ENCODE results near the gene PRPF39. TPM values are rescaled to one million over a fixed set of nuclear protein-coding genes. Genes with fewer than 3 reads are reported as not detected.

PRPF39 gene, protein sequence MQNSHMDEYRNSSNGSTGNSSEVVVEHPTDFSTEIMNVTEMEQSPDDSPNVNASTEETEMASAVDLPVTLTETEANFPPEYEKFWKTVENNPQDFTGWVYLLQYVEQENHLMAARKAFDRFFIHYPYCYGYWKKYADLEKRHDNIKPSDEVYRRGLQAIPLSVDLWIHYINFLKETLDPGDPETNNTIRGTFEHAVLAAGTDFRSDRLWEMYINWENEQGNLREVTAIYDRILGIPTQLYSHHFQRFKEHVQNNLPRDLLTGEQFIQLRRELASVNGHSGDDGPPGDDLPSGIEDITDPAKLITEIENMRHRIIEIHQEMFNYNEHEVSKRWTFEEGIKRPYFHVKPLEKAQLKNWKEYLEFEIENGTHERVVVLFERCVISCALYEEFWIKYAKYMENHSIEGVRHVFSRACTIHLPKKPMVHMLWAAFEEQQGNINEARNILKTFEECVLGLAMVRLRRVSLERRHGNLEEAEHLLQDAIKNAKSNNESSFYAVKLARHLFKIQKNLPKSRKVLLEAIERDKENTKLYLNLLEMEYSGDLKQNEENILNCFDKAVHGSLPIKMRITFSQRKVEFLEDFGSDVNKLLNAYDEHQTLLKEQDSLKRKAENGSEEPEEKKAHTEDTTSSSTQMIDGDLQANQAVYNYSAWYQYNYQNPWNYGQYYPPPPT
- 29.2 TPM for polyA plus RNA-seq (2012; ENCODE audit: insufficient read depth, insufficient read length)

DNA sequence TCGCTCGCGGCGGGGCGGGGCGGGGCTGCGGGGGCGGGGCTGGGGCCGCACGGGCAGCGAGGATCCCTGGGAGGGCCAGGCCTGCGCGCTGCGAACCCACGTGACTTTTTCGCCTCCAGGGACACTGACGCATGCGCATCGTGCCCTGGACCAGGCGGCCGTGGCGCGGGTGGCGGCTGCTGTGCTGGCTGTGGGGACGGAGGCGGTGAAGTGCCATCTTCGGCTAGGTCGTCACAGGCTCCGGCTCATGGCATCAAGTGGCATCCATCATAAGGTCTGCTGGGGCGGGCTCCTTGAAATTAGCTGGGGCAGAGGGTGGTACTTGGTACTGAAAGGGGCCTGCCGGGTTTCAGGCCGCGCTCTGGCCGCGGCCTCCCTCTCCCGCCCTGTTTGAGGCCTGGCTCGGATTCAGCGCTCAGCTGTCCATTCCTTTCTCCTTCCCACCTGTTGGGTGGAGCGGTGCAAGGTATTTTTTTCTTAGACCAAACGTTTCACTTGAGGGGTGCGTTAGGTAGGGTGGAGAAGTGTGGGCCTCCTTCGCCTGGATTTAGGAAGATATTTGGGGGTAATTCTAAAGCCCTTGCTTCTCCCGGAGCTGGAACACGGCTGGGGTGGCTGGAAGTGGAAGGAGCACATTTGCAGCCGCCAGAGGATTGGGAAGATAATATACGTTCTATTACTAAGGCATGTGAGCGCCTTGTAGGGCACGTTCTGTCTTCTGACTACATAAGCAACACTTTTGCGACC lies at the start of gene PRPF39:
PRPF39 (plus strand) TSS at position 141 of the 747 bp plus-strand sequence. CDS start 11,124 bp downstream, outside the sequence.
- DNase-seq (ENCODE audit: low read depth, low spot score), result peak; percentile 85
- peak within 1 kb of the TSS; percentile 95 for H3K4me3 ChIP-seq (ENCODE audit: low read length)

DNA sequence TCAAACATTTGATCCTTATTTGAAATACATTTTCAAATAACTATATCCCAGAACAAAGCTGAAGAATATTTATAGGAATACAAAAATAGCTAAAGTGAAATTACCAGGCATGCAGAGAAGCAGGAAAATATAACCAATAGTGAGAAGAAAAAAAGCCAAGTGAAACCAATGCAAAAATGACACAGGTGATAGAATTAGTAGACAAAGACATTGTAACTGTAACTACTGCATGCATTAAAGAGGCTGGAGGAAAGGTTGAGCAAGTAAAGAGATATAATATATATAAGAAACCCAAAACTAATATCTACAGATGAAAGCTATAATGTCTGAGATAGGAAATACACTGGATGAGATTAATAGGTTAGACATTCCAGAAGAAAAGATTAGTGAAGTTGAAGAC lies 49.2 kb upstream of the PRPF39 start:
- H3K4me3 ChIP-seq (ENCODE audit: low read length), result no peak overlapping the region
- no peak for DNase-seq (ENCODE audit: low read depth, low spot score)

DNA sequence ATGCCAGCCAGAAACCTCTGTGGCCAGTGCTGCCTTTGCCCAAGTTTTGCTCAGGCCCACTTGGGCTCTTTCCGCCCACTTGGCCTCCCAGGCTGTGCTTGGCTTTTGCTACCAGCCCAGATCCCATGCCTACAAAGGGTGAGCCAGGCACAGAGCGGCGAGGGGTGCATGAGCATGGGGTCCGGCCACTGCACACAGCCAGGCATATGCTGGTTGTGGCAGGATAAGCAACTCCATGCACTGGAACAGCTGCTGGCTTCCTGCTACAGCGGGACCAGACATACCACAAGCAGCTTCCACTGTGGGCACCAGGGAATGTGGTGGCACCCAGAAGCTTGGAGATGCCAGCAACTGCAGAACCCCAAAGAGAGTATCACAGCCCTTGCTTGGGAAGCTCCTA lies 45.7 kb upstream of the PRPF39 start:
- H3K4me3 ChIP-seq (ENCODE audit: low read length), result no peak overlapping the region
- no peak for DNase-seq (ENCODE audit: low read depth, low spot score)

DNA sequence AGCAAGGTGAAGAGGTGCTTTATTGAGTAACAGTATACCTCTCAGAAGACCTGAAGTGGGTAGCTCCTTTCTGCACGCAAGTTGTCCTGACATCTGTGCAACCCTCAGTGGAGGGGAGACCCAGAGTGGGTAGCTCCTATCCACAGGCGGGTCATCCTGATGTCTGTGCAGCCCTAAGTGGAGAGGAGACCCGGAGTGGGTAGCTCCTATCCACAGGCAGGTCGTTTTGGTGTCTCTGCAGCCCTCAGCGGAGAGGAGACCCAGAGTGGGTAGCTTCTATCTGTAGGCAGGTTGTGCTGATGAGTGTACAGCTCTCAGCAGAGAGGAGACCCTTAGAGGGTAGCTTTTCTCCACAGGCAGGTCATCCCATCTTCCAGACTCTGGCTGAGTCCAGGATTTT lies 45.1 kb upstream of the PRPF39 start:
- no peak overlapping the region for H3K4me3 ChIP-seq (ENCODE audit: low read length)
- no peak for DNase-seq (ENCODE audit: low read depth, low spot score)

DNA sequence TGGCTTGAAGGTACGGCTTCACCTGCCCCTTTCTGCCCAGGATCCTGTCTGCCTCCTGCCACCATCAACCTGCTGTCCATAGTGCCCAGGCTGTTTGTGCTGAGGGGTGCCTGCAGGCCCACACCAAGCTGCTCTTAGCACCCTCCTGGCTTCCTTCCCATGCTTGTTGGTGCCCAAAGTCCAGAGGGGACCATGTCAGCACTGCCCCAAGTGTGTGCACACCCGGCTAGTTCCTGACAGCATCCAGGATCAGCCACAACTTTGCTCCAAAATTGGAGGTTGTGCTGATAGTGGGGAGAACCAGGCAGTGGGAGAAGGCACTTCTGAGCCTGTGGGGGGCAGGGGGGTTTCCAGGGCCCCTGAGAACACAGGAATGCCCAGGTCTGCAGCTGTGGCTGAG lies 44.5 kb upstream of the PRPF39 start:
- no peak for DNase-seq (ENCODE audit: low read depth, low spot score)
- no peak overlapping the region for H3K4me3 ChIP-seq (ENCODE audit: low read length)

DNA sequence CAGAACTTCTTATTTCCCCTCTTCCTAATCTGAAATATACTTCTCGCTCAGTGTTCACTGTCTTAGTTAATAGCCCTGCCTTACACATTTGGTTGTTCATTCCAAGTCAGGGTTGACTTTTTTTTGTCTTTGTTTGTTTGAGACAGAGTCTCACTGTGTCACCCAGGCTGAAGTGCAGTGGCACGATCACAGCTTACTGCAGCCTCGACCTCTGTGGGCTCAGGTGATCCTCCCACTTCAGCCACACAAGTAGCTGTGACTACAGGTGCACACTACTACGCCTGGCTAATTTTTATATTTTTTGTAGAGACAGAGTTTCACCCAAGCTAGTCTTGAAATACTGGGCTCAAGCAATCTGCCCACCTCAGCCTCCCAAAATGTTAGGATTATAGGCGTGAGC lies 42.3 kb upstream of the PRPF39 start:
- H3K4me3 ChIP-seq (ENCODE audit: low read length), result no peak overlapping the region
- DNase-seq (ENCODE audit: low read depth, low spot score), result no peak

DNA sequence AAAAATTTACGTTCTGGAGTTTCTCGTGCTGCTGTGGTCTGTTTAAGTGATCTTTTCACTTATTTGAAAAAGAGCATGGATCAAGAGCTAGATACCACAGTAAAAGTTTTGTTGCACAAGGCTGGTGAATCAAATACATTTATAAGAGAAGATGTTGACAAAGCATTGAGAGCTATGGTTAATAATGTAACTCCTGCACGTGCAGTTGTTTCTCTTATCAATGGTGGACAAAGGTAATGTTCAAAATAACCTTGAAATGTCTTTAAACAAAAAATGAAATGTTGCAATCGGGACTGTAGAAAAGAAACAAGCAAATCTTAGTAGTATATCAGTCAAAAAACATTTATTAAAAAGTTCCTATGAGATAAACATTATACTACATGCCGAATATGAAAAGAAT lies 39.3 kb upstream of the PRPF39 start:
- no peak for DNase-seq (ENCODE audit: low read depth, low spot score)
- no peak overlapping the region for H3K4me3 ChIP-seq (ENCODE audit: low read length)

DNA sequence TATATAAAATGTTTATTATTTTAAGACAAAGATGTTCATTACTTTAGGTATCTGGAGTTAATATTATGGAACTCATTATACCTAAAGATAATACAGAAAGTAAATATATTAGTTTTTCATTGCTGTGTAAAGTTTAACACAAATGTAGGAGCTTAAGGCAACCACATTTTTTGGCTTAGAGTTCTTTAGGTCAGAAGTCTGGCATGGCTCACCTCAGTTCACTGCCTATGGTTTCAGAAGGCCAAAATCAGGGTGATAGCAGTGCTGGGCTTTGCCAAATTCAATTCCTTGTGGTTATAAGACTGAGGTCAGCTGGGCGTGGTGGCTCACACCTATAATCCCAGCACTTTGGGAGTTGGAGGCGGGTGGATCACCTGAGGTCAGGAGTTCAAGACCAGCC lies 35.5 kb upstream of the PRPF39 start:
- no peak for DNase-seq (ENCODE audit: low read depth, low spot score)
- no peak overlapping the region for H3K4me3 ChIP-seq (ENCODE audit: low read length)

DNA sequence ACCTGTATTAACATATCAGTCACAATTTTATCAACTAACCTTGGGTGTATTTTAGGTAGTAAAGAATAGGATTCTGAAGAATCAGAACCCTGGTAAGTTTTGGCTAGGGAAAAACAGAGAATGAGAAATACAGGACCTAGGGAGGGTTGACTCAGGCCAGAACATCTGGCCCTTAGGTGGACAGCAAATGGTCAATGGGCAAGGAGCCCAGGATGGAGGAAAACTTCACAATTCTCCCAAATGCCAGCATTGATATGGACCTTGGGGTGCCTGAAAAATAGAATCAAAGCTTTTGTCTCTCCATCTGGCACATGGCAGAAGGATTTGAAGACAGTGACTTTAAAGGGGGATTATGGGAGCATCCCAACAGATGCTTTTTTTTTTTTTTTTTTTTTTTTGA lies 32.7 kb upstream of the PRPF39 start:
- DNase-seq (ENCODE audit: low read depth, low spot score), result no peak
- no peak overlapping the region for H3K4me3 ChIP-seq (ENCODE audit: low read length)

DNA sequence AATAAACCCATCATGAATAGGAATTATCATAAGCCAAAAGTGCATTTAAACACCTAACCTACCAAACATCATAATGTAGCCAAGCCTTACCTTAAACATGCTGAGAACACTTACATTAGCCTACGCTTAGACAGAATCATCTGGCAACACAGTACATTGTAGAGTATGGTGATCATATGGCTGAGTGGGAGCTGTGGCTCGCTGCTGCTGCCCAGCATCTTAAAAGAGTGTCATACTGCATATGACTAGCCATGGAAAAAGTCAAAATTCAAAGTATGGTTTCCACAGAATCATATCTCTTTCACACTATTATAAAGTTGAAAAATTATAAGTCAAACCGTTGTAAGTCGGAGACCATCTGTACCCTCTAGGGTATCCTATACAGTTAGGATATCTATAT lies 32.0 kb upstream of the PRPF39 start:
- no peak for DNase-seq (ENCODE audit: low read depth, low spot score)

DNA sequence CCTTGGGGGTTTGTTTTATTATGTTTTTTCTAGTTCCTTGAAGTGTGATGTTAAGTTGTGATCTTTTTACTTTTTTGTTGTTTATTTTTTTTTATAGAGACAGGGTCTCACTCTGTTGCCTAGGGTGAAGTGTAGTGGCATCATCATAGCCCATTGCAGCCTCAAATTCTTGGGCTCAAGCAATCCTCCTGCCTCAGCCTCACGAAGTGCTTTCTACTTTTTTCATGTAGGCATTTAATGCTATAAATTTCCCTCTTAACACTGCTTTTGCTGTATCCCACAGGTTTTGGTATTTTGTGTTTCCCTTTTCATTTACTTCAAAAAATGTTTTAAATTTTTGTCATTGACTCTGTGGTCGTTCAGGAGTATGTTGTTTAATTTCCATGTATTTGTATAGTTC lies 26.6 kb upstream of the PRPF39 start:
- no peak overlapping the region for H3K4me3 ChIP-seq (ENCODE audit: low read length)
- DNase-seq (ENCODE audit: low read depth, low spot score), result no peak

More for the DNA sequence above, 32.0 kb upstream of the PRPF39 start:
- H3K4me3 ChIP-seq (ENCODE audit: low read length), result no peak overlapping the region

DNA sequence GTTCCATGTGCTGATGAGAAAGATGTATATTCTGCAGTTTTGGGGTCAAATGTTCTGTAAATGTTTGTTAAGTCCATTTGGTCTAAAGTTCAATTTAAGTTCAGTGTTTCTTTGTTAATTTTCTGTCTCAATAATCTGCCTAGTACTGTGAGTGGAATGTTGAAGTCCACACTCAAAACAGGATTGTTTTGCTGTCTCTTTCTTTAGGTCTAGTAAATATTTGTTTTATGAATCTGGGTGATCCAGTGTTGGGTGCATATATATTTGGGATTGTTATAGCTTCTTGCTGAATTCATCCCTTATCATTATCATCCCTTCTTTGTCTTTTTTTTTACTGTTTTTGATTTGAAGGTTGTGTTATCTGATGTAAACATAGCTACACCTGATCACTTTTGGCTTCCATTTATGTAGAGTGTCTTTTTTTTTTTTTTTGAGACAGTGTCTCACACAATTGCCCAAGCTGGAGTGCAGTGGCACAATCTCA lies 26.0 kb upstream of the PRPF39 start:
- H3K4me3 ChIP-seq (ENCODE audit: low read length), result no peak overlapping the region

DNA sequence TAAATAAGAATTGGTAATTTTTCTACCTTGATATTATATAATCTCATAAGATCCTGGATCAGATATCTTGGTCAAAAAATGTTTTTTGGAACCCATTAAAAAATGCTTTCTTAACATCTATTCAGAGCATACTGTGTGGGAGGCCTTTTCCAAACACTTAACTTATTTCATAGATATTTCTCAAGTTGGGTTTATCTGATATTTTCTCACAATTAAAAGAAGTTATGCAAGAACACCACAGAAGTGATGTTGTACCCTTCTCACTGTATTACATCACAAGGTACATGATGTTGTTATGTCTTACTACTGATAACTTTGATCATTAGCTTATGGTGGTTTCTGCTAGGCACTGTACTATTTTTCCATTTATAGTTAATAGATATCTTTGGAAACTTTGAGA lies 23.4 kb upstream of the PRPF39 start:
- DNase-seq (ENCODE audit: low read depth, low spot score), result no peak
- H3K4me3 ChIP-seq (ENCODE audit: low read length), result no peak overlapping the region

More for the DNA sequence above, 26.0 kb upstream of the PRPF39 start:
- no peak for DNase-seq (ENCODE audit: low read depth, low spot score)

DNA sequence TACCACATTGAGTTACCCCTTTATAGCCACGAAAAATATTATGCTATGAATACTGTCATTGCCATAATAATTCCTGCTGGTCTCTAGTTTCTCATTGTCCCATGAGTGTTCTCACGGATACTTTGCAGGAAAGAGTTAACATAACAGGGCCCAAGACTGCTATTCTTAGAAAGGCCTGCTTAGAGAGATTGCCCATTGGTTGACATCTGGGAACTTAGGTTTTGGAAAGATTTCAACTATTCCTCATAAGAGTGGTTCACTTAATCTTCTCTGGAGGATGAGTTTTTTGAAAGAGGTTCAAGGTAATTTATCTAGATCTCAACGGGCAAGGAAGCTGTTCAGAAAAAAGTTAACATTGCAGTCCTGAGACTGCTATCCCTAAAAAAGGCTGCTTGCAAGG lies 18.4 kb upstream of the PRPF39 start:
- H3K4me3 ChIP-seq (ENCODE audit: low read length), result no peak overlapping the region
- DNase-seq (ENCODE audit: low read depth, low spot score), result no peak

DNA sequence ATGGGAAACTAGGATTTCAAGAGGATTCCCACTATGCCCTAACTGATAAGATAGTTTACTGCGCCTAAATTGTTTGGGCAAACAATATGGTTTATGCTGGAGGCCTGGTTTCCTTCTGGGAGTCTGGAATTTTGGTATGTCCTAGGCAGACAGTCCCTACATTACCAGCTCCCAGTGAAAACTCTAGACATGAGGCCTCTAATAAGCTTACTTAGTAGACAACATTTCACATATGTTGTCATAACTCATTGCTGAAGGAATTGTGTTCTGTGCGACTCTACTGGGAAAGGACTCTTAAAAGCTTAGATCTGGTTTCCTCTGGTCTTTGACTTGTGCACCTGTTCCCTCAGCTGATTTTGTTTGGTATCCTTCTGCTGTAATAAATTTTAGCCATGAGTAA lies 18.0 kb upstream of the PRPF39 start:
- DNase-seq (ENCODE audit: low read depth, low spot score), result no peak
- no peak overlapping the region for H3K4me3 ChIP-seq (ENCODE audit: low read length)

DNA sequence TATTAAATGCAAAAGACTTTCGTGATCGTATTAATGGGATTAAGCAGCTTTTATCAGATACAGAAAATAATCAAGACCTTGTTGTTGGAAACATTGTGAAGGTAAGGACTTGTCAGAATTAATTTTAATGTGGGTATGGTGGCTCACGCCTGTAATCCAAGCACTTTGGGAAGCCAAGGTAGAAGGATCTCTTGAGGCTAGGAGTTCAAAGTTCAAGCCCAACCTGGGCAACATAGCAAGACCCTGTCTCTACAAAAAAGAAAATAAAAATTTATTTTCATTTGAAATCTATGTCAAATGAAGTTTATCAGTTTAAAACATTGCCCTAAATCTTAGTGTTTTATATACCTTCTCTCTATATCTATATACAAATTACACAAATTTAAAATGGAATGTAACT lies 17.2 kb upstream of the PRPF39 start:
- no peak for DNase-seq (ENCODE audit: low read depth, low spot score)
- H3K4me3 ChIP-seq (ENCODE audit: low read length), result no peak overlapping the region

DNA sequence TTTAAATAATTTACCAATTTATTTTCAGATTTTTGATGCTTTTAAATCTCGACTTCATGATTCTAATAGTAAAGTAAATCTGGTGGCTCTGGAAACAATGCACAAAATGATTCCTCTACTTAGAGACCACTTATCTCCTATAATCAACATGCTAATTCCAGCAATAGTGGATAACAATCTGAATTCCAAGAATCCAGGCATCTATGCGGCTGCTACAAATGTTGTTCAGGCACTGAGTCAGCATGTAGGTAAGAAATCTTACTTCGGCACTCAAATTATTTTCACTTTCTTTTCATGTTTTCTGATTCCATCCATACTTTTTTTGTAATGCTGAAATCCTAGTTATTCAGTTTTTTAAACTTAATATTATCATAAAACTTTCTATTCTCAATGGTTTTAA lies 15.5 kb upstream of the PRPF39 start:
- H3K4me3 ChIP-seq (ENCODE audit: low read length), result no peak overlapping the region
- no peak for DNase-seq (ENCODE audit: low read depth, low spot score)

DNA sequence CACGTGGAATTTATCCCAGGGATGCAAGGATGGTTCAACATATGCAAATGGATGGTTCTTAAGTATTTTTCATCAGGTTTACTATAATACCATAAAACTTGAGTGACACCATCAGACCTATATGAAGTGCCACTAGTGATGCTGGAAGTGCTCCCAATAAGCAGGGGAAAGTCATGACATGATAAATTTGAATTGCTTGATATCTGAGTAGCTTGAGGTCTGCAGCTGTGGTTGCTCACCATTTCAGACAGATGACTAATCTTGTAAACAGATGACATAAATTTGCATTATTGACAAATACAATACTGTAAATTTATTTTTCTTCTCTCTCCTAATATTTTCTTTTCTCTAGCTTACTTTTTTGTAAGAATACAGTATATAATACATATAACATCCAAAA lies 13.7 kb upstream of the PRPF39 start:
- no peak for DNase-seq (ENCODE audit: low read depth, low spot score)

DNA sequence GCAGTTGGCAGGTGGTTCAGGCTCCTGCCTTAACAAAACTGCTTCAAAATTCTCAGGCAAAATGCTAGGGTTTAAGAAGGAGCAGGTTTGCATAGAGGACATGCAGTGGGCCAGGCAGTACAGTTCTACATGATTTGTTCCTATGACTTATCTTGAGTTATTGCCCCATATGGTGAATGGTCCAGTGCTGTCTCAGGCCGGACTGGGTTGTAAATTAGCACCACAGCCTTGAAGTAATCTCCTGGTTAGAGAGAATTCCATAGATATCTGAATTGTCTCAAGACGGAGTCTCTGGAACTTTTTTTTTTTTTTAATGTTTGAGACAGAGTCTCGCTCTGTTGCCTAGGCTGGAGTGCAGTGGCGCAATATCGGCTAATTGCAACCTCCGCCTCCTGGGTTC lies 11.8 kb upstream of the PRPF39 start:
- no peak for DNase-seq (ENCODE audit: low read depth, low spot score)

More for the DNA sequence above, 13.7 kb upstream of the PRPF39 start:
- no peak overlapping the region for H3K4me3 ChIP-seq (ENCODE audit: low read length)

More for the DNA sequence above, 11.8 kb upstream of the PRPF39 start:
- no peak overlapping the region for H3K4me3 ChIP-seq (ENCODE audit: low read length)
